GM21825 (cell line): ENCODE results near the gene LBP.
"Not testable (repeated sequence)": the region's sequence is repeated elsewhere in the genome, so short reads cannot be mapped to it uniquely, and the experiment has no call there.

Source experiments
- ATAC-seq: cut with Tn5 transposase; IDR thresholded peaks from one replicate; pipeline ENCODE4 v1.9.1; 2021; ENCODE audit warnings: mild to moderate bottlenecking, moderate library complexity; ENCODE audit not compliant: unreplicated experiment

Gene LBP

GRCh38 chr20:38393259-38393658 lies 47.0 kb downstream of the LBP start:
- ATAC-seq: no peak

GRCh38 chr20:38395165-38395564 lies 48.9 kb downstream of the LBP start:
- ATAC-seq: no peak

DNA sequence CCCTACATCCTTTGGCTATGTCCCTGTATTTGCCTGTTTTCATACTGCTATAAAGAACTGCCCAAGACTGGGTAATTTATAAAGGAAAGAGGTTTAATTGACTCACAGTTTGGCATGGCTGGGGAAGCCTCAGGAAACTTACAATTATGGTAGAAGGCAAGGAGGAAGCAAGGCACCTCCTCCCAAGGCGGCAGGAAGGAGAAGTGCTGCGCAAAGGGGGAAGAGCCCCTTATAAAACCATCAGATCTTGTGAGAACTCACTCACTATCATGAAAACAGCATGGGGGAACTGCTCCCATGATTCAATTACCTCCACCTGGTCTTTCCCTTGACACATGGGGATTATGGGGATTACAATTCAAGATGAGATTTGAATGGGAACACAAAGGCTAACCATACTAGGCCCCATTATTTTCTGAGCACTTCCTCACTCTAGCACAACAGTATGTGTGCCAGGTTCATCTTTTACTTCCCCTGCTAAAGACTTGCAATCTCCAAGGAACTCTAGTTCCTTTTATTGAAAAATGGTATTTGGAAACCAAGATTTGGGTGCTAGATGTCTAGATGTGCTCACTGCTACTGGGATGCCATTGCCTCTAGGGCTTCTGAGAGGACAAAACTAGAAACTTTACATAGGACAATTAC lies 49.6 kb downstream of the LBP start:
- not testable (repeated sequence) for ATAC-seq

DNA sequence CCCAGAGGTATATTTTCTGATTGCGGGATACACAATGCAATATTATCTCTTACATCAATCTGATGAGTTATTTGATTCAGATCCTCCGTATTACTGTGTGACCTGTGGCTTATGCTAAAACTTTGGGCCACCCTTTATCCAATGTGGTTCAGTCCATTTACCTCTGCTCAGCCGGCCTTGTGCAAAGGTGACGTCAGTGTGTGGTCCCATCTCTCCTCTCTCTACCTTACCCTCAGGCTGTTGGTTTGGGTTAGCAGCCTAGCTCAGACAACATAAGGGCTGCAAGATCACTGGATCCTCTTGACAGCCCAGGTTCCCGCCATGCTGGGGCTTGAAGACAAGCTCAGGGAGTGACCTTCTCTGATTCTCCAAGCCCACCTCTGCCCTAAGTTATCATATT lies 55.8 kb downstream of the LBP start:
- no peak for ATAC-seq

GRCh38 chr20:38402816-38403215 lies 56.5 kb downstream of the LBP start:
- ATAC-seq: no peak

GRCh38 chr20:38404016-38404415 lies 57.7 kb downstream of the LBP start:
- no peak for ATAC-seq

- ATAC-seq: no peak
Measured at GRCh38 chr20:38405132-38405531, 58.9 kb downstream of the LBP start.

- no peak for ATAC-seq
Measured at GRCh38 chr20:38406476-38406875, 60.2 kb downstream of the LBP start.

DNA sequence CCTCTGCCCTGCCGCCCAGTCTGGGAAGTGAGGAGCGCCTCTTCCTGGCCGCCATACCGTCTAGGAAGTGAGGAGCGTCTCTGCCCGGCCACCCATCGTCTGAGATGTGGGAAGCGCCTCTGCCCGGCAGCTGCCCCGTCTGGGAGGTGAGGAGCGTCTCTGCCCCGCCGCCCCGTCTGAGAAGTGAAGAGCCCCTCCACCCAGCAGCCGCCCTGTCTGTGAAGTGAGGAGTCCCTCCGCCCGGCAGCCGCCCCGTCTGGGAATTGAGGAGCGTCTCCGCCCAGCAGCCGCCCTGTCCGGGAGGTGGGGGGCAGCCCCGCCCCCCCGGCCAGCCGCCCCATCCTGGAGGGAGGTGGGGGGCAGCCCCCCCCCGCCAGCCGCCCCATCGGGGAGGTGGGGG lies 61.0 kb downstream of the LBP start:
- ATAC-seq: no peak

- not testable (repeated sequence) for ATAC-seq
Measured at GRCh38 chr20:38407822-38408221, 61.5 kb downstream of the LBP start.

DNA sequence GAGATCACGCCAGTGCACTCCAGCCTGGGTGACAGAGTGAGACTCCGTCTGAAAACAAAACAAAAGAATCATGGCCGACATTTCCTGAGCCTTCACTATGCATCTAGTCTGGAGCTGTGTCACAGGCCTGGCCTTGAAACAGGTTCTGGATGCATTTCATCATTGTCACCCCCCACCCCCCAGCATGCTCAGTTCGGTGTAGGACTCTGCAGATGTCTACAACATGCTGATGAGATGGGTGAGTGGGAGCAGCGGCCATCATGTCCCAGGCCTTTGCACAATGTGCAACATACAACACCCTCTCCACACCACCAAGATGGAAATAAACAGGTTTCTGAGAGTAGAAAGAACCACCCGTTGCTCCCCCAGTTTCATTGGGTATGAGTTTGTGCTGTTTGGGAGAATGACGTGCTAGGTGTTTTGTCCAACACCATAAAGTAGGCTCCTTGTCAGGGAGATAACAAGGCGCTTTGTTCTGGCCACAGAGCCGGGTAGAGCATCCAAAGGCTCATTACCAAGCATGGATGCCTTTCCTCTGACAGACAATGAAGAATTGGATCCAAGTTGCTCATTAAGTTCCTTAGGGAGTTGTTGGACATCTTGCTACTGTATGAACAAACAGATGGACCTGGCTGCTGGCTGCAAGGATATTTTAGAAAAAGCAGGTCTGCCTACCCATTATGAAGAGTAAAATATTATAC lies 66.7 kb downstream of the LBP start:
- ATAC-seq: no peak

- no peak for ATAC-seq
Measured at GRCh38 chr20:38414769-38415450, 68.6 kb downstream of the LBP start.

DNA sequence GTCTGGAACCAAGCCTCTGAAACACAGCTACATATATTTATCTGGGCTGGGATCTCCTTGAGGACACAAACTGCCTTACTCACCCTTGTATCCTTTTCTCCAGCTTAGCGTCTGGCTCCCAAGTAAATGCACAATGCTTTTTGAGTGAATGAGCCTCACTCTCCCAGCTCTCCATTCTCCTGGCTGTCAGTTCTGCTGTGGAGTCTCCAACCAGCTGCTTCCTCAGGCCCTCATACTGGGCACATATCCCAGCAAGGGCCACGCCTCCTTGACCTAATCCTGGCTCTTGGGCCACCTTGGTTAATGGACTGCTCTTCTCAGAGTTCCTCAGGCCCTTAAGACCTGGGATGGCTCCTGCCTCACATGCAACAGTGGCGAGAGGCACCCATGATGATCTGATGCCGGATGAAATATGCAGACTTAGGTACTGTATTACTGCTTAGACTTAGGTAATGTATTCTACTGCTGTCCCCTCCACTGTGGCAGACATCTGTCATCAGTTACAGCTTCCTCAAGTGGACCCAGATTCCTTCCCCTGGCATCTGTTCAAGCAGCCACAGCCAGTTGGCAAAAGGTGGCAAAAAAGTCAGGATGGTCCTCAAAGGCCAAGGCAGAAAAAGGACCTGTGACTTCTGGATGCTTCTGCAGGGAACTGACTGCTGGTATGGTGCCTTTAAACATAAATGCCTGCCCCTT lies 72.4 kb downstream of the LBP start:
- no peak for ATAC-seq

- no peak for ATAC-seq
Measured at GRCh38 chr20:38420388-38421085, 74.3 kb downstream of the LBP start.

DNA sequence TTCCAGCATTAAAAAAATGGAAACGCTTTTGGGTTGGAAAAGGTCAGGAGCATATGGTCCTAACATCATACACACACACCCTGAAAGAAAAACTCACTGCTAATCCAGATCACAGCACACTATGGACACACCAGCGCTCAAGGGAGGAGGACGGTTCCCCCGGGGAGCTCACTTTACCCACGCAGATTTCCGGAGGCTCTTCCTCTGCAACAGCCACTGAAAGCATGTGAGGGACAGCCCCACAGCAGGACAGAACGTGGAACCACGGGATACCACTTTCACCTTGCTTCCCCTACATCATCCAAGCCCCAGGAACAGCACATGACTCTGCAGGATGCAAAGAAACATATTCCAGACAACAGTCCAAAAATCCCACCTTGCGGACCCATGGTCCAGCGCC lies 75.6 kb downstream of the LBP start:
- ATAC-seq: no peak

DNA sequence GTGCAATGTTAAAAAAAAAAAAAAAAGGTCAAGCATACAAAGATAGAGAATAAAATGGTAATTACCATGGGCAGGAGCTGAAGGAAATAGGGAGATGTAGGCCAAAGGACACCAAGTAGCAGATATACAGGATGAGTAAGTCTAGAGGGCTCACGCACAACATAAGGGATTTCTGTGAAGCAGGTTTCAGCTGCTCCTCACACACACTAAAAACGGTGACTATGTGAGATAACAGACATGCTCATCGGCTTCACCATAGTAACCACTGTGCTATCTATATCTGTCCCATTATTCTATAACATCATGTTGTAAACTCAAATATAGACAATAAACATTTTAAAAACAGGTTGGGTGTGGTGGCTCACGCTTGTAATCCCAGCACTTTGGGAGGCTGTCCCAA lies 77.3 kb downstream of the LBP start:
- no peak for ATAC-seq

DNA sequence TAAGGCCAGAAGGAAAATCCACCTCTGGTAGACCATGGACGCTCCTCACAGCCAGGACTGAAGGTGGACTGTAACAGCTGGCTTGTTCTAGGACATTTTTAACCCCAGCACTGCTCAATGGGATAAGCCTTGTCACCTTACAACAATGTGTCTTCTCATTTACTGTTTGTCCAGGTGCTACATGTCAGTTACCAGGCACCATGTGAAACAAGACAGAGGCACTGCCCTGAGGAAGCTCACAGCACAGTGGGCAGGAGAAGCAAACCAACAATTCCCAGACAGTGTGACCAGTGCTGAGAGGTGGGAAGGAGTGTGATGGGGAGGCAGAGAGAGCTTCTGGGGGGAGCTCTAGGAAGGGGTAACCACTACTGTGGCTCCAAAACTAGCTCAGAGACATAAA lies 78.1 kb downstream of the LBP start:
- ATAC-seq: no peak

- no peak for ATAC-seq
Measured at GRCh38 chr20:38426006-38426897, 80.0 kb downstream of the LBP start.
